ENCODE data around the gene SCMH1. TPM values are rescaled to one million over a fixed set of nuclear protein-coding genes. Genes with fewer than 3 reads are reported as not detected.

SCMH1 gene
- total and polyA plus RNA-seq, 2 of the 4 experiments (the other 2 are of a cell fraction) = 9.0 to 19.4 TPM

DNA sequence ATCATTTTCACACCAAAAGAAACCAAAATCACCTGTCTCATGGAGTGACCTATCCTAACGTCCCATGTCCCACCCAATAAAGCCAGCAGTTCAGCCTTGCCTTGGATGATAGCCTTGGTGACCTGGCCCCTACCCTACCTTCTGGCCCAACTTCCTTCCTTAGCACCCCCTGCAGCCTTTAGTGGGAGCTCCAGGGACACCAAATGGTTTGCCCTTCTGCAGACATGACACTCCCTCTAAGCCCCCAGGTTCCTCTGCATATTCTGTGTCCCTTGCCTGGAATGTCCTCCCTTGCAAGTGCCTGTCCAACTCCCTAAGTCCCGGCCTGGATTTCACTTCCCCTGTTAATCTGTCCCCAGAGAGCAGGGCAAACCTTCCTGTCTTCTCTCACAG is 222.8 kb downstream of the SCMH1 start:
- peaks cover 11% of the 10 kb centered on the region; the same call in 1 of the 2 replicates for H3K9me1 ChIP-seq (ENCODE audit: insufficient read depth, low read length)
- peaks cover 0 to 8% of the 10 kb centered on the region in 2 experiments; a peak in 3 of 4 replicates for H3K79me1 ChIP-seq (ENCODE audit: low read depth in 1 of 2, low read length in 2 of 2)
- BruUV-seq (replicated peaks) = no TSS peak
- in situ Hi-C loops (cut with MboI; ENCODE audit: low sequenced_read_pairs) (no loop called here), dilution Hi-C loops (cut with HindIII; ENCODE audit: low sequenced_read_pairs, unreplicated experiment) (no loop called here), intact Hi-C loops (cut with micrococcal nuclease) (no loop called here)
- peak overlapping the region; percentile 24 for H2AK9ac ChIP-seq (replicated peaks; ENCODE audit: low read depth, low read length, poor library complexity)
- H3K23ac ChIP-seq (ENCODE audit: low read depth, low read length) = no peak overlapping the region
- DNase-seq = no peak
- WGBS, 2 experiments (ENCODE audit: extremely low coverage in 2 of 2, insufficient read length in 1 of 2) = 86% methylated on average over 1 of the region's 2 CpGs; no CpG with 5 or more reads in 1 of the 2 experiments
- no peak overlapping the region for H2BK120ac ChIP-seq (ENCODE audit: low read depth, low read length)
- TF ChIP-seq MAZ (IDR thresholded peaks at IDR 0.05; ENCODE audit: borderline replicate concordance, low read depth, low read length) (no peak), RAD21 (IDR thresholded peaks at IDR 0.05; ENCODE audit: low read length) (no peak), FOS (IDR thresholded peaks at IDR 0.05; ENCODE audit: low read depth, low read length) (no peak), MXI1 (IDR thresholded peaks at IDR 0.05; ENCODE audit: borderline replicate concordance, low read depth, low read length) (no peak), RFX5 (IDR thresholded peaks at IDR 0.05; ENCODE audit: low read depth, low read length) (no peak), MAFK (IDR thresholded peaks at IDR 0.05; ENCODE audit: low read depth, low read length) (no peak), USF2 (IDR thresholded peaks at IDR 0.05; ENCODE audit: low read depth, low read length) (no peak), NFE2L2 (IDR thresholded peaks at IDR 0.05; ENCODE audit: low read depth, low read length) (no peak), CEBPB (IDR thresholded peaks at IDR 0.05; ENCODE audit: low read depth, low read length) (no peak), POLR2A (IDR thresholded peaks at IDR 0.05; ENCODE audit: low read depth, low read length) (no peak), CHD1 (IDR thresholded peaks at IDR 0.05; ENCODE audit: low read depth, low read length) (no peak), SMC3 (IDR thresholded peaks at IDR 0.05; ENCODE audit: low read depth, low read length) (no peak)
- TF ChIP-seq, protein P1, sequence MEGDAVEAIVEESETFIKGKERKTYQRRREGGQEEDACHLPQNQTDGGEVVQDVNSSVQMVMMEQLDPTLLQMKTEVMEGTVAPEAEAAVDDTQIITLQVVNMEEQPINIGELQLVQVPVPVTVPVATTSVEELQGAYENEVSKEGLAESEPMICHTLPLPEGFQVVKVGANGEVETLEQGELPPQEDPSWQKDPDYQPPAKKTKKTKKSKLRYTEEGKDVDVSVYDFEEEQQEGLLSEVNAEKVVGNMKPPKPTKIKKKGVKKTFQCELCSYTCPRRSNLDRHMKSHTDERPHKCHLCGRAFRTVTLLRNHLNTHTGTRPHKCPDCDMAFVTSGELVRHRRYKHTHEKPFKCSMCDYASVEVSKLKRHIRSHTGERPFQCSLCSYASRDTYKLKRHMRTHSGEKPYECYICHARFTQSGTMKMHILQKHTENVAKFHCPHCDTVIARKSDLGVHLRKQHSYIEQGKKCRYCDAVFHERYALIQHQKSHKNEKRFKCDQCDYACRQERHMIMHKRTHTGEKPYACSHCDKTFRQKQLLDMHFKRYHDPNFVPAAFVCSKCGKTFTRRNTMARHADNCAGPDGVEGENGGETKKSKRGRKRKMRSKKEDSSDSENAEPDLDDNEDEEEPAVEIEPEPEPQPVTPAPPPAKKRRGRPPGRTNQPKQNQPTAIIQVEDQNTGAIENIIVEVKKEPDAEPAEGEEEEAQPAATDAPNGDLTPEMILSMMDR (conservative IDR thresholded peaks at IDR 0.05; ENCODE audit: low read depth, low read length) = no peak
- TF ChIP-seq, protein P2, sequence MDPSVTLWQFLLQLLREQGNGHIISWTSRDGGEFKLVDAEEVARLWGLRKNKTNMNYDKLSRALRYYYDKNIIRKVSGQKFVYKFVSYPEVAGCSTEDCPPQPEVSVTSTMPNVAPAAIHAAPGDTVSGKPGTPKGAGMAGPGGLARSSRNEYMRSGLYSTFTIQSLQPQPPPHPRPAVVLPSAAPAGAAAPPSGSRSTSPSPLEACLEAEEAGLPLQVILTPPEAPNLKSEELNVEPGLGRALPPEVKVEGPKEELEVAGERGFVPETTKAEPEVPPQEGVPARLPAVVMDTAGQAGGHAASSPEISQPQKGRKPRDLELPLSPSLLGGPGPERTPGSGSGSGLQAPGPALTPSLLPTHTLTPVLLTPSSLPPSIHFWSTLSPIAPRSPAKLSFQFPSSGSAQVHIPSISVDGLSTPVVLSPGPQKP (IDR thresholded peaks at IDR 0.05; ENCODE audit: borderline replicate concordance, low read depth, low read length) = no peak
- H3K4ac ChIP-seq (ENCODE audit: low read depth, low read length) = no peak overlapping the region
- H2BK15ac ChIP-seq (ENCODE audit: low read depth, low read length) = no peak overlapping the region
- H4K91ac ChIP-seq (ENCODE audit: insufficient read depth, low read depth, low read length) = no peak overlapping the region
- H3K4me3 ChIP-seq (ENCODE audit: insufficient read depth, low read depth, low read length) = no peak overlapping the region
- no peak overlapping the region for H3K27ac ChIP-seq (ENCODE audit: insufficient read depth, low read length)
- no peak overlapping the region for H4K8ac ChIP-seq (ENCODE audit: low read depth in 2 of 2, low read length in 2 of 2)
- no peak overlapping the region for H2AFZ ChIP-seq (replicated peaks; ENCODE audit: low read length, poor library complexity)
- ChIA-PET POLR2A (ENCODE audit: unreplicated experiment) (no interaction called here), CTCF (no interaction called here)
- H4K20me1 ChIP-seq (ENCODE audit: insufficient read depth, low read length) = peaks cover 9% of the 10 kb centered on the region; the same call in 1 of the 2 replicates
- H3K4me1 ChIP-seq (ENCODE audit: control insufficient read depth, insufficient read depth, low read length) = peaks cover 5% of the 10 kb centered on the region
- no peak overlapping the region for H3K9ac ChIP-seq (ENCODE audit: low read depth, low read length)
- no peak for ATAC-seq (ENCODE audit: low read depth)
- H3K27me3 ChIP-seq (ENCODE audit: control insufficient read depth, insufficient read depth, low read length) = no peaks in the 10 kb centered on the region
- H3K56ac ChIP-seq (ENCODE audit: extremely low read depth, insufficient read depth, low read length) = no peak overlapping the region
- H3K9me3 ChIP-seq (ENCODE audit: control insufficient read depth, insufficient read depth, low read length) = no peaks in the 10 kb centered on the region
- no peak overlapping the region for H4K5ac ChIP-seq (ENCODE audit: low read depth, low read length)
- no peak overlapping the region for H2BK5ac ChIP-seq (ENCODE audit: low read depth, low read length, poor library complexity, severe bottlenecking)
- H2BK20ac ChIP-seq (ENCODE audit: low read depth, low read length) = no peak overlapping the region
- H3K4me2 ChIP-seq (ENCODE audit: low read depth, low read length) = no peak overlapping the region
- H3K18ac ChIP-seq (ENCODE audit: low read depth, low read length) = no peak overlapping the region
- no peak overlapping the region for H3K14ac ChIP-seq (replicated peaks; ENCODE audit: low read depth, low read length)
- H2AK5ac ChIP-seq (ENCODE audit: low read depth, low read length) = no peak overlapping the region
- peaks cover 11% of the 10 kb centered on the region for H3K36me3 ChIP-seq (ENCODE audit: control insufficient read depth, insufficient read depth, low read length)

Measured in IMR-90 (cell line).